Naive thymus-derived CD4-positive, alpha-beta T cell (primary cell): Measurements from ENCODE around the gene DHCR24. TPM values are rescaled to one million over a fixed set of nuclear protein-coding genes. Genes with fewer than 3 reads are reported as not detected.
A peak's percentile ranks its signal among the peaks of the same experiment; 100 is the strongest.
"Not testable (repeated sequence)": the region's sequence is repeated elsewhere in the genome, so short reads cannot be mapped to it uniquely, and the experiment has no call there.

Source experiments
- ATAC-seq: fragments of 150-1000 bp; cut with Tn5 transposase; 2 replicates; pipeline ENCODE4 v1.10.0; 2021; ENCODE audit warnings: mild to moderate bottlenecking, moderate library complexity
- CTCF ChIA-PET: fragments of 350-600 bp; sonication (Branson Sonifier 250); formaldehyde crosslinking; loops from one replicate; lab custom pipeline; 2021; ENCODE audit warnings: antibody characterized with exemption; lab: Charles Lee
- POLR2A ChIA-PET: fragments of 350-600 bp; sonication (Branson Sonifier 250); formaldehyde crosslinking; loops from one replicate; lab custom pipeline; 2021; ENCODE audit warnings: antibody characterized with exemption, inconsistent platforms; lab: Charles Lee
- DNase-seq, 9 donors: peaks; one replicate each; pipeline versions ENCODE4 v3.0.0 to v3.0.0-alpha.2; 2020 to 2022; ENCODE audit warnings: mixed read lengths in 1 of 9
- H3K27ac ChIP-seq: one replicate; pipeline ENCODE4 v1.7.0; 2013; ENCODE audit warnings: mild to moderate bottlenecking, low read depth, low read length, moderate library complexity
- H3K27me3 ChIP-seq, 2 donors: one replicate each; pipeline ENCODE4 v1.7.0; 2013; ENCODE audit warnings: low read length in 2 of 2, mild to moderate bottlenecking in 2 of 2, moderate library complexity in 2 of 2; ENCODE audit not compliant: control insufficient read depth in 2 of 2, insufficient read depth in 2 of 2
- H3K36me3 ChIP-seq, 3 experiments: 1 replicate in 2 of 3; 2 replicates in 1 of 3; pipeline ENCODE4 v1.7.0; 2013; ENCODE audit warnings: low read length in 3 of 3, mild to moderate bottlenecking in 3 of 3, moderate library complexity in 1 of 3; ENCODE audit not compliant: insufficient read depth in 3 of 3, control insufficient read depth in 2 of 3
- H3K4me1 ChIP-seq, 2 donors: one replicate each; pipeline ENCODE4 v1.7.0; 2013; ENCODE audit warnings: low read length in 2 of 2, mild to moderate bottlenecking in 2 of 2, moderate library complexity in 1 of 2; ENCODE audit not compliant: control insufficient read depth in 2 of 2, insufficient read depth in 2 of 2
- H3K4me3 ChIP-seq: 2 replicates; pipeline ENCODE4 v1.7.0; 2013; ENCODE audit warnings: mild to moderate bottlenecking, low read length
- H3K9me3 ChIP-seq, 3 experiments: 1 replicate in 2 of 3; 2 replicates in 1 of 3; pipeline ENCODE4 v1.7.0; 2013; ENCODE audit warnings: low read length in 3 of 3; ENCODE audit not compliant: control insufficient read depth in 2 of 3
- H3K27ac Mint-ChIP-seq, 9 donors: one replicate each; pipeline ENCODE4 v1.8.0; 2020 to 2022; ENCODE audit warnings: mixed read lengths in 9 of 9, mild to moderate bottlenecking in 8 of 9, moderate library complexity in 5 of 9, inconsistent platforms in 2 of 9
- H3K27me3 Mint-ChIP-seq, 5 donors: one replicate each; pipeline ENCODE4 v1.8.0; 2021 to 2022; ENCODE audit warnings: mixed read lengths in 5 of 5, mild to moderate bottlenecking in 1 of 5
- H3K36me3 Mint-ChIP-seq, 5 donors: one replicate each; pipeline ENCODE4 v1.8.0; 2020 to 2022; ENCODE audit warnings: mixed read lengths in 5 of 5, mild to moderate bottlenecking in 3 of 5, inconsistent platforms in 1 of 5
- H3K4me1 Mint-ChIP-seq, 7 donors: one replicate each; pipeline ENCODE4 v1.8.0; 2020 to 2022; ENCODE audit warnings: mixed read lengths in 7 of 7, mild to moderate bottlenecking in 3 of 7, inconsistent platforms in 1 of 7
- H3K4me3 Mint-ChIP-seq, 10 donors: one replicate each; pipeline ENCODE4 v1.8.0; 2020 to 2022; ENCODE audit warnings: mild to moderate bottlenecking in 10 of 10, mixed read lengths in 10 of 10, moderate library complexity in 6 of 10, inconsistent platforms in 2 of 10
- H3K9me3 Mint-ChIP-seq, 11 donors: one replicate each; pipeline ENCODE4 v1.8.0; 2020 to 2022; ENCODE audit warnings: mixed read lengths in 11 of 11, mild to moderate bottlenecking in 4 of 11, inconsistent platforms in 1 of 11, moderate library complexity in 1 of 11
- intact Hi-C, 2 donors: fragments of 100-400 bp; cut with micrococcal nuclease; formaldehyde crosslinking; loops; one replicate each; pipeline ENCODE4 v1.15.1; 2023
- polyA plus RNA-seq, 2 donors: library from polyadenylated mRNA; unstranded; fragments of 300-500 nt; fragmentation: Illumina TruSeq; gene quantifications; one replicate each; pipeline ENCODE4 v1.2.3, GENCODE V29; 2021
- total RNA-seq, 6 experiments: library from RNA in 5 of 6; stranded (reverse) in 5 of 6; gene quantifications; 1 replicate in 5 of 6; 2 replicates in 1 of 6; pipeline ENCODE4 v1.2.3 and lab custom pipeline; 2021 to 2026

DHCR24 gene
- total and polyA plus RNA-seq, 7 experiments from 2014 or later: 2.7 to 103 (median 8.3) TPM

GRCh38 chr1:54884768-54885167, 2.2 kb downstream of the DHCR24 start:
- peaks cover 0 to 32% (median 10%) of the 10 kb centered on the region in 5 donors for H3K36me3 Mint-ChIP-seq
- peaks cover 0 to 11% of the 10 kb centered on the region in 2 donors for H3K4me1 ChIP-seq
- peaks cover 13 to 68% (median 37%) of the 10 kb centered on the region in 7 donors for H3K4me1 Mint-ChIP-seq
- ChIA-PET CTCF (interaction anchor here (0.7 kb wide), 1 partner anchor 1572 kb away, joined by 3 read pairs; no protein-coding TSS in a partner anchor), POLR2A (no interaction called here)
- ATAC-seq (no peak), DNase-seq (no peak)
- H3K27me3 ChIP-seq: no peaks in the 10 kb centered on the region
- no peak overlapping the region for H3K4me3 ChIP-seq
- H3K9me3 ChIP-seq: no peaks in the 10 kb centered on the region
- intact Hi-C loops: loop anchor here in 1 of 2 donors (5.0 kb wide), 1 partner anchor 82 kb away; the partner anchor contains the start of gene TTC22
- peaks cover 0 to 12% (median 0%) of the 10 kb centered on the region in 5 donors for H3K27me3 Mint-ChIP-seq
- peaks cover 0 to 3% (median 0%) of the 10 kb centered on the region in 3 experiments for H3K36me3 ChIP-seq
- peak overlapping the region in 8 of 10 donors; percentile 8 to 99 (median 94) for H3K4me3 Mint-ChIP-seq
- H3K27ac ChIP-seq: no peak overlapping the region
- H3K27ac Mint-ChIP-seq: peak overlapping the region in 2 of 9 donors; percentile 5 to 88
- H3K9me3 Mint-ChIP-seq: peaks cover 0 to 2% (median 0%) of the 10 kb centered on the region in 11 donors

GRCh38 chr1:54884135-54884586, 2.8 kb downstream of the DHCR24 start:
- CTCF ChIA-PET: interaction anchor here (0.6 kb wide), 1 partner anchor 1706 kb away, joined by 3 read pairs; no protein-coding TSS in a partner anchor
- H3K4me3 ChIP-seq: no peak overlapping the region
- DNase-seq (no peak), ATAC-seq (no peak)
- Mint-ChIP-seq H3K36me3 (peaks cover 0 to 32% (median 16%) of the 10 kb centered on the region in 5 donors), H3K27ac (peak overlapping the region in 3 of 9 donors; percentile 4 to 47 (median 5)), H3K4me3 (peak overlapping the region in 6 of 10 donors; percentile 10 to 37 (median 25)), H3K4me1 (peaks cover 13 to 71% (median 37%) of the 10 kb centered on the region in 7 donors), H3K27me3 (peaks cover 0 to 10% (median 0%) of the 10 kb centered on the region in 5 donors), H3K9me3 (peaks cover 0 to 7% (median 0%) of the 10 kb centered on the region in 11 donors)
- POLR2A ChIA-PET: no interaction called here
- no peaks in the 10 kb centered on the region for H3K9me3 ChIP-seq
- H3K4me1 ChIP-seq: peaks cover 0 to 11% of the 10 kb centered on the region in 2 donors
- H3K27me3 ChIP-seq: no peaks in the 10 kb centered on the region
- intact Hi-C loops: no loop called here
- no peak overlapping the region for H3K27ac ChIP-seq
- H3K36me3 ChIP-seq: peaks cover 0 to 3% (median 0%) of the 10 kb centered on the region in 3 experiments

- peaks cover 13 to 73% (median 37%) of the 10 kb centered on the region in 7 donors for H3K4me1 Mint-ChIP-seq
- Histone ChIP-seq H3K4me1 (peaks cover 0 to 11% of the 10 kb centered on the region in 2 donors), H3K27ac (no peak overlapping the region), H3K4me3 (no peak overlapping the region), H3K27me3 (no peaks in the 10 kb centered on the region), H3K9me3 (no peaks in the 10 kb centered on the region), H3K36me3 (peaks cover 0 to 3% (median 0%) of the 10 kb centered on the region in 3 experiments)
- ChIA-PET CTCF (interaction anchor here (0.6 kb wide), 1 partner anchor 1705 kb away, joined by 3 read pairs; no protein-coding TSS in a partner anchor), POLR2A (no interaction called here)
- DNase-seq (no peak), ATAC-seq (no peak)
- H3K36me3 Mint-ChIP-seq: peaks cover 0 to 35% (median 19%) of the 10 kb centered on the region in 5 donors
- no peak overlapping the region for H3K27ac Mint-ChIP-seq
- peaks cover 0 to 7% (median 0%) of the 10 kb centered on the region in 11 donors for H3K9me3 Mint-ChIP-seq
- peaks cover 0 to 5% (median 0%) of the 10 kb centered on the region in 5 donors for H3K27me3 Mint-ChIP-seq
- H3K4me3 Mint-ChIP-seq: peak overlapping the region in 1 of 10 donors; percentile 22
- intact Hi-C loops: no loop called here
These were observed 3.5 kb downstream of the DHCR24 start for GRCh38 chr1:54883349-54884102.

- intact Hi-C loops: no loop called here
- Mint-ChIP-seq H3K36me3 (peaks cover 0 to 37% (median 20%) of the 10 kb centered on the region in 5 donors), H3K4me3 (no peak overlapping the region), H3K4me1 (peaks cover 13 to 65% (median 32%) of the 10 kb centered on the region in 7 donors), H3K9me3 (peaks cover 0 to 7% (median 0%) of the 10 kb centered on the region in 11 donors), H3K27me3 (no peaks in the 10 kb centered on the region), H3K27ac (no peak overlapping the region)
- Histone ChIP-seq H3K9me3 (no peaks in the 10 kb centered on the region), H3K4me1 (peaks cover 0 to 8% of the 10 kb centered on the region in 2 donors), H3K27ac (no peak overlapping the region), H3K4me3 (no peak overlapping the region), H3K27me3 (no peaks in the 10 kb centered on the region), H3K36me3 (peaks cover 0 to 3% (median 0%) of the 10 kb centered on the region in 3 experiments)
- POLR2A ChIA-PET: no interaction called here
- ATAC-seq (no peak), DNase-seq (no peak)
- CTCF ChIA-PET: no interaction called here
These were observed 4.5 kb downstream of the DHCR24 start for GRCh38 chr1:54882519-54882918.

- CTCF ChIA-PET, H3K27me3 Mint-ChIP-seq, ATAC-seq, intact Hi-C loops, H3K36me3 ChIP-seq, H3K27me3 ChIP-seq, DNase-seq, POLR2A ChIA-PET, H3K4me3 ChIP-seq, H3K4me1 ChIP-seq, H3K9me3 ChIP-seq, H3K27ac ChIP-seq, H3K4me3 Mint-ChIP-seq, H3K27ac Mint-ChIP-seq, H3K9me3 Mint-ChIP-seq: not testable (repeated sequence)
- Mint-ChIP-seq H3K36me3 (peaks cover 0 to 41% (median 22%) of the 10 kb centered on the region in 5 donors), H3K4me1 (peaks cover 10 to 65% (median 27%) of the 10 kb centered on the region in 7 donors)
These were observed 5.4 kb downstream of the DHCR24 start for GRCh38 chr1:54881604-54882003.

GRCh38 chr1:54879872-54880271, 7.1 kb downstream of the DHCR24 start:
- ATAC-seq (no peak), DNase-seq (no peak)
- no peak overlapping the region for H3K27ac ChIP-seq
- H3K9me3 ChIP-seq: no peaks in the 10 kb centered on the region
- no peaks in the 10 kb centered on the region for H3K27me3 ChIP-seq
- Mint-ChIP-seq H3K9me3 (peaks cover 0 to 7% (median 0%) of the 10 kb centered on the region in 11 donors), H3K27ac (no peak overlapping the region), H3K4me1 (peaks cover 0 to 50% (median 10%) of the 10 kb centered on the region in 7 donors), H3K27me3 (no peaks in the 10 kb centered on the region), H3K36me3 (peaks cover 5 to 49% (median 27%) of the 10 kb centered on the region in 5 donors), H3K4me3 (no peak overlapping the region)
- no peaks in the 10 kb centered on the region for H3K4me1 ChIP-seq
- ChIA-PET POLR2A (no interaction called here), CTCF (no interaction called here)
- H3K36me3 ChIP-seq: peaks cover 0 to 9% (median 0%) of the 10 kb centered on the region in 3 experiments
- intact Hi-C loops: no loop called here
- H3K4me3 ChIP-seq: no peak overlapping the region
